ENCODE data around the gene SPOCK2. TPM values are rescaled to one million over a fixed set of nuclear protein-coding genes. Genes with fewer than 3 reads are reported as not detected.

SPOCK2 gene
- total RNA-seq, 2 experiments from 2014 or later = 976 to 998 TPM

DNA sequence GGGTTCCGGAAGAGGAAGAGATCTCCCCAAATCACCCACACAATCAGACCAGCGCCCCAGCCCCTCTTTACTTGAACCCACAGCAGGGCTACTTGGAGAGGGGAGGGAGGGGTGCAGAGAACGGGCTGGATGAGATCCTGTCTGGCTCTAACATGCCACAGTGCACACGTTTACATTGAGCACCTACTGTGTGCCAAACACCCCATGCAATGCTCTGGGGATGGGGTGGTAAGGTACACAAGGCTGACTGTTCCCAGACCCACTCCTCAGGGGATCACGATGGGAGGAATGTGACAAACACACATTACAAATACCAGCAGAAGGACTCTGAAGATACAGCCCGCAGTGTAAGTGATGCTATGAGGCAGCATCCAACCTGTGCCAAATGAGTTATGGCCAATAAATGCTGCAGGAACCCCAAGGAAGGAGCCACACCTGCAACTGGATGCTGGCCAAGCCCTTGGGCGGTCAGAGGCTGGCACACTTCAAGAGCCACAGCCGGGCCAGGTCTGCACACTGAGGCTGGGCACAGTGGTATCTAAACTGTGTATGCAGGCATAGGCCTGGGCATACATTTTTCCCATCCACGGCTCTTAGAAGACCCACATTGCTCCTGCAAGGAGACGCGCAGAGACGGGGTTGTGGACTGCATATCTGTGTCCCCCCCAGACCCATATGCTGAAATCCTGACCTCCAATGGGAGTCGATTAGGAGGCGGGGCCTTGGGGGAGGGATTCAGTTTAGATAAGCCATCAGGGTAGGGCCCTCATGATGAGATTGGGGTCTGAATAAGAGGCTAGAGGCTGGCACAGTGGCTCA is 6.4 kb downstream of the SPOCK2 start:
- intact Hi-C loops (cut with DNase I, micrococcal nuclease) = loop anchor here in 1 of 2 experiments (2.0 to 10.0 kb wide), 2 partner anchors 21 to 613 kb away; partner anchors contain the start of gene MCU
- Histone ChIP-seq H3K36me3 (ENCODE audit: insufficient read depth, low read length) (peaks cover 74% of the 10 kb centered on the region), H3K4me1 (ENCODE audit: insufficient read depth, low read length) (peaks cover 99% of the 10 kb centered on the region), H3K27ac (ENCODE audit: low read depth in 1 of 2, low read length in 2 of 2) (peak overlapping the region; percentile 26 to 96), H3K27me3 (ENCODE audit: control insufficient read depth in 1 of 2, insufficient read depth in 2 of 2, low read length in 2 of 2) (no peaks in the 10 kb centered on the region), H3K4me3 (ENCODE audit: low read length) (no peak overlapping the region), H3K9me3 (ENCODE audit: control insufficient read depth in 1 of 2, insufficient read depth in 1 of 2, low read length in 2 of 2) (no peaks in the 10 kb centered on the region)
- Mint-ChIP-seq H3K36me3 (ENCODE audit: low read depth) (peaks cover 91% of the 10 kb centered on the region), H3K9me3 (no peaks in the 10 kb centered on the region), H3K27ac (peak overlapping the region; percentile 98), H3K4me3 (peak overlapping the region; percentile 100), H3K4me1 (ENCODE audit: low read depth) (peaks cover 92% of the 10 kb centered on the region), H3K27me3 (peaks cover 4% of the 10 kb centered on the region)
- ChIA-PET POLR2A (interaction anchor here (0.7 kb wide), 1 partner anchor 134 kb away, joined by 3 read pairs; the partner anchor contains the start of genes ANAPC16 and ASCC1), CTCF (no interaction called here)
- peak in 3 of 14 experiments; percentile 7 to 30 (median 20) for DNase-seq
- no peak for ATAC-seq (ENCODE audit: poor library complexity)
- TF ChIP-seq, protein P1, sequence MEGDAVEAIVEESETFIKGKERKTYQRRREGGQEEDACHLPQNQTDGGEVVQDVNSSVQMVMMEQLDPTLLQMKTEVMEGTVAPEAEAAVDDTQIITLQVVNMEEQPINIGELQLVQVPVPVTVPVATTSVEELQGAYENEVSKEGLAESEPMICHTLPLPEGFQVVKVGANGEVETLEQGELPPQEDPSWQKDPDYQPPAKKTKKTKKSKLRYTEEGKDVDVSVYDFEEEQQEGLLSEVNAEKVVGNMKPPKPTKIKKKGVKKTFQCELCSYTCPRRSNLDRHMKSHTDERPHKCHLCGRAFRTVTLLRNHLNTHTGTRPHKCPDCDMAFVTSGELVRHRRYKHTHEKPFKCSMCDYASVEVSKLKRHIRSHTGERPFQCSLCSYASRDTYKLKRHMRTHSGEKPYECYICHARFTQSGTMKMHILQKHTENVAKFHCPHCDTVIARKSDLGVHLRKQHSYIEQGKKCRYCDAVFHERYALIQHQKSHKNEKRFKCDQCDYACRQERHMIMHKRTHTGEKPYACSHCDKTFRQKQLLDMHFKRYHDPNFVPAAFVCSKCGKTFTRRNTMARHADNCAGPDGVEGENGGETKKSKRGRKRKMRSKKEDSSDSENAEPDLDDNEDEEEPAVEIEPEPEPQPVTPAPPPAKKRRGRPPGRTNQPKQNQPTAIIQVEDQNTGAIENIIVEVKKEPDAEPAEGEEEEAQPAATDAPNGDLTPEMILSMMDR (IDR thresholded peaks at IDR 0.05) = no peak

DNA sequence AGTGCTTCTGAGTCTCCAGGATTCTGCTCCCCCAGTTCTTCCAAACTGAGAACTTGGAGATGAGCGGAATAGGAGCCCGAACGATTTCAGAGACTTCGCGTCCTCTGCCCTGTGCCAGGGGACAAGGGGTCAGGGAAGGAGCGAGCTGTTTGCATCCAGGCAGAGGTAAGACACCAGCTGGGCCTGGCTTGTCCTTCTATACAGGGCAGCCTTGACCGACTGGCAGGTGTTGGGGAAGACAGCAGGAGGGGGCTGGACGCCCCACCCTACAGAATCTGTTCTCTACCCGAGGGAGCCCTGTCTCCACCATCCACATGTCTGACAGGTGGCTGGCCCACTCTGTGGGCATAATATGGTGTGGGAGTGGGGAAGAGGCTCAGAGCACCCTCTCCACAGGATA is 7.1 kb downstream of the SPOCK2 start:
- TF ChIP-seq, protein P1 (IDR thresholded peaks at IDR 0.05) = no peak
- H3K36me3 ChIP-seq (ENCODE audit: insufficient read depth, low read length) = peaks cover 74% of the 10 kb centered on the region
- DNase-seq = peak in 2 of 14 experiments; percentile 9 to 29
- ChIA-PET POLR2A (interaction anchor here (0.6 kb wide), 1 partner anchor 230 kb away, joined by 3 read pairs; no protein-coding TSS in a partner anchor), CTCF (no interaction called here)
- H3K27ac Mint-ChIP-seq = peak overlapping the region; percentile 98
- no peaks in the 10 kb centered on the region for H3K9me3 ChIP-seq (ENCODE audit: control insufficient read depth in 1 of 2, insufficient read depth in 1 of 2, low read length in 2 of 2)
- H3K4me3 ChIP-seq (ENCODE audit: low read length) = peak overlapping the region; percentile 28
- no peaks in the 10 kb centered on the region for H3K27me3 ChIP-seq (ENCODE audit: control insufficient read depth in 1 of 2, insufficient read depth in 2 of 2, low read length in 2 of 2)
- H3K9me3 Mint-ChIP-seq = no peaks in the 10 kb centered on the region
- peaks cover 93% of the 10 kb centered on the region for H3K4me1 Mint-ChIP-seq (ENCODE audit: low read depth)
- peaks cover 3% of the 10 kb centered on the region for H3K27me3 Mint-ChIP-seq
- intact Hi-C loops (cut with DNase I, micrococcal nuclease) = loop anchor here in 1 of 2 experiments (10.0 kb wide), 1 partner anchor 614 kb away; the partner anchor contains the start of gene MCU
- H3K4me1 ChIP-seq (ENCODE audit: insufficient read depth, low read length) = peaks cover 100% of the 10 kb centered on the region
- peak overlapping the region; percentile 82 for H3K4me3 Mint-ChIP-seq
- no peak for ATAC-seq (ENCODE audit: poor library complexity)
- peak overlapping the region; percentile 46 to 96 for H3K27ac ChIP-seq (ENCODE audit: low read depth in 1 of 2, low read length in 2 of 2)
- H3K36me3 Mint-ChIP-seq (ENCODE audit: low read depth) = peaks cover 91% of the 10 kb centered on the region

DNA sequence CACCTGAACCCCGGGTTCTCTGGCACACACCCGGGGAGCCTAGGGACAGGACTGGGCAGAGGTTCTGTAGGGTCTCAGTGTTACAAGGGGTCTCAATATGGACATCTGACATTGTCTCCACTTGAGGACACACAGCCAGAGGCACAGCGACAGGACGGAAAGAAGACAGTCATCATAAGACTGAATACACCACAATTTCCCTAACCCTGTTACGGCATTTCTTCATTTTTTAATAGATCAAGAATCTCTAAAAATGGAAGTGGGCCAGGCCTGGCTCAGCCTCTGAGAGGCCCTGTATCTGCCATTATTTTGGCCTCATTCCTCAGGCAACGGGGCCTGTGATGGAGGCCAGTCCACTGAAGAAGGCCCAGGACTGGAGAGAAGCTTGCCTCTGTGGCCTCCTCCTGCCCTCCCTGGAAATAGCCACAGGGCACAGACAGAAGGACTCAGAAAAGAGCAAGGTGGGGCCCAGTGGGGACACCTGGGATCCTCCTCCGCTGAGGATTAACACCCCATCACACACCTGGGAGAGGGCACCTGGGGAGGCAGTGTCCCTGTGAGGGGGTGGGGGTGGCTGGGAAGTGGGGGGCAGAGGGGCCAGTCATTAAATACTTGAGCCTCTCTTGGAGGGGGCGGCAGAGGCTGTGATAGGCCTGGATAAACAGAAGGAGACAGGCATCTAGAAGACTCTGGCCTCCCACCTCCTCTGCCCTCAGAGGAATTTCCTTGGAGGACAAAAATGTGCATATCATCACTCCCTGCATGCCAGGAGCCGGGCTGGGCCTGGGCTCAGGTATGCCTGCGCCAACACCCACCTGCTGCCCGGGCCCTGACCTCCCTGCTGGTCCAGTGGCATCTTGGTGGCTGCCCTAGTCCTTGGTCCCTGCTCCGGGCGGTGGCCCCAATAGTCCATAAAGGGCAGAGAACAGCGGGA is 8.0 kb downstream of the SPOCK2 start:
- ATAC-seq (ENCODE audit: poor library complexity) (no peak), DNase-seq (peak in 2 of 14 experiments; percentile 14 to 29)
- Mint-ChIP-seq H3K9me3 (no peaks in the 10 kb centered on the region), H3K36me3 (ENCODE audit: low read depth) (peaks cover 91% of the 10 kb centered on the region), H3K27me3 (no peaks in the 10 kb centered on the region), H3K4me1 (ENCODE audit: low read depth) (peaks cover 93% of the 10 kb centered on the region), H3K4me3 (peak overlapping the region; percentile 82), H3K27ac (peak overlapping the region; percentile 98)
- peaks cover 74% of the 10 kb centered on the region for H3K36me3 ChIP-seq (ENCODE audit: insufficient read depth, low read length)
- TF ChIP-seq, protein P1 (IDR thresholded peaks at IDR 0.05) = no peak
- H3K4me1 ChIP-seq (ENCODE audit: insufficient read depth, low read length) = peaks cover 100% of the 10 kb centered on the region
- H3K9me3 ChIP-seq (ENCODE audit: control insufficient read depth in 1 of 2, insufficient read depth in 1 of 2, low read length in 2 of 2) = no peaks in the 10 kb centered on the region
- H3K4me3 ChIP-seq (ENCODE audit: low read length) = peak overlapping the region; percentile 28
- no peaks in the 10 kb centered on the region for H3K27me3 ChIP-seq (ENCODE audit: control insufficient read depth in 1 of 2, insufficient read depth in 2 of 2, low read length in 2 of 2)
- POLR2A ChIA-PET = interaction anchor here (0.9 to 2.4 kb wide), 12 partner anchors 9 to 257 kb away, joined by 3 to 42 read pairs (median 4); partner anchors contain the start of genes ANAPC16, ASCC1 and SPOCK2
- H3K27ac ChIP-seq (ENCODE audit: low read depth in 1 of 2, low read length in 2 of 2) = peak overlapping the region; percentile 46 to 96
- CTCF ChIA-PET = interaction anchor here (2.1 to 2.5 kb wide), 3 partner anchors 31 to 257 kb away, joined by 5 to 12 read pairs (median 8); no protein-coding TSS in a partner anchor
- intact Hi-C loops (cut with DNase I, micrococcal nuclease) = loop anchor here in 1 of 2 experiments (10.0 kb wide), 1 partner anchor 614 kb away; the partner anchor contains the start of gene MCU

Data from CD4-positive, alpha-beta T cell (primary cell).